Bone marrow (tissue), 2 donors: ENCODE data around the gene RFT1.
A peak's percentile ranks its signal among the peaks of the same experiment; 100 is the strongest.

ENCODE experiments used
- DNase-seq, 2 donors: peaks; one replicate each; lab custom pipeline; 2025; lab: John Stamatoyannopoulos, UW

The RFT1 gene

GRCh38 chr3:53126601-53127000, 3.6 kb downstream of the RFT1 start:
- DNase-seq, result no peak

GRCh38 chr3:53123953-53124352, 6.3 kb downstream of the RFT1 start:
- no peak for DNase-seq

GRCh38 chr3:53123510-53123909, 6.7 kb downstream of the RFT1 start:
- no peak for DNase-seq

- no peak for DNase-seq
Observed at GRCh38 chr3:53122933-53123305, 7.3 kb downstream of the RFT1 start.

GRCh38 chr3:53122255-53122932, 7.8 kb downstream of the RFT1 start:
- no peak for DNase-seq

GRCh38 chr3:53120336-53120735, 9.9 kb downstream of the RFT1 start:
- DNase-seq, result no peak

GRCh38 chr3:53116956-53117355, 13.3 kb downstream of the RFT1 start:
- DNase-seq, result no peak

- DNase-seq, result no peak
Observed at GRCh38 chr3:53114412-53115074, 15.7 kb downstream of the RFT1 start.

- peak; percentile 55 to 77 for DNase-seq
Observed at GRCh38 chr3:53114011-53114400, 16.2 kb downstream of the RFT1 start.

- DNase-seq, result no peak
Observed at GRCh38 chr3:53113293-53114010, 16.8 kb downstream of the RFT1 start.

GRCh38 chr3:53111822-53112221, 18.4 kb downstream of the RFT1 start:
- DNase-seq, result no peak

- DNase-seq, result peak; percentile 8 to 34
Observed at GRCh38 chr3:53109891-53110771, 20.1 kb downstream of the RFT1 start.

- no peak for DNase-seq
Observed at GRCh38 chr3:53109190-53109589, 21.0 kb downstream of the RFT1 start.

- DNase-seq, result no peak
Observed at GRCh38 chr3:53104762-53105161, 25.5 kb downstream of the RFT1 start.

GRCh38 chr3:53103397-53104296, 26.6 kb downstream of the RFT1 start:
- DNase-seq, result no peak

GRCh38 chr3:53102601-53103147, 27.6 kb downstream of the RFT1 start:
- DNase-seq, result peak; percentile 9 to 29

GRCh38 chr3:53101956-53102355, 28.3 kb downstream of the RFT1 start:
- no peak for DNase-seq

- no peak for DNase-seq
Observed at GRCh38 chr3:53100818-53101466, 29.3 kb downstream of the RFT1 start.

GRCh38 chr3:53097887-53098286, 32.3 kb downstream of the RFT1 start:
- no peak for DNase-seq

- DNase-seq, result no peak
Observed at GRCh38 chr3:53092942-53093341, 37.3 kb downstream of the RFT1 start.
